KOPT-K1 (cell line): Measurements from ENCODE around the gene RFNG.
A peak's percentile ranks its signal among the peaks of the same experiment; 100 is the strongest.

Experiments
- H3K27ac ChIP-seq: fragments of 200-600 bp; sonication (generic); 2 replicates; pipeline ENCODE4 v1.5.1; 2016; ENCODE audit warnings: antibody characterized with exemption, mild to moderate bottlenecking, low read depth, low read length; ENCODE audit not compliant: poor library complexity, severe bottlenecking
- H3K36me3 ChIP-seq: fragments of 200-600 bp; sonication (generic); 2 replicates; pipeline ENCODE4 v1.5.1; 2017; ENCODE audit warnings: antibody characterized with exemption, mild to moderate bottlenecking, low read length, moderate library complexity; ENCODE audit not compliant: insufficient read depth
- H3K9me3 ChIP-seq: fragments of 200-600 bp; sonication (generic); 2 replicates; pipeline ENCODE4 v1.5.1; 2017; ENCODE audit warnings: antibody characterized with exemption, low read length, mild to moderate bottlenecking; ENCODE audit not compliant: insufficient read depth, poor library complexity, severe bottlenecking

The RFNG gene

GRCh38 chr17:82051776-82052637 lies at the start of gene RFNG, which contains the start of gene GPS1:
RFNG (minus strand) TSS chr17:82051811; CDS start chr17:82051766, 45 bp downstream.
GPS1 (plus strand) TSS chr17:82051898; CDS start chr17:82051932, 34 bp downstream.
- H3K36me3 ChIP-seq = peaks cover 55% of the 10 kb centered on the region
- no peaks in the 10 kb centered on the region for H3K9me3 ChIP-seq
- H3K27ac ChIP-seq = peak within 1 kb of the TSS; percentile 65

GRCh38 chr17:82101301-82101715 lies 49.7 kb upstream of the RFNG start:
- H3K27ac ChIP-seq = peak overlapping the region; percentile 95
- H3K36me3 ChIP-seq = peaks cover 9% of the 10 kb centered on the region

GRCh38 chr17:82100502-82101298 lies 49.1 kb upstream of the RFNG start:
- Histone ChIP-seq H3K27ac (peak overlapping the region; percentile 95), H3K36me3 (peaks cover 15% of the 10 kb centered on the region)

More at GRCh38 chr17:82101301-82101715, 49.7 kb upstream of the RFNG start:
- no peaks in the 10 kb centered on the region for H3K9me3 ChIP-seq

GRCh38 chr17:82098939-82099763 lies 47.5 kb upstream of the RFNG start:
- peaks cover 29% of the 10 kb centered on the region for H3K36me3 ChIP-seq
- no peaks in the 10 kb centered on the region for H3K9me3 ChIP-seq
- peak overlapping the region; percentile 95 for H3K27ac ChIP-seq

More at GRCh38 chr17:82100502-82101298, 49.1 kb upstream of the RFNG start:
- no peaks in the 10 kb centered on the region for H3K9me3 ChIP-seq

- no peaks in the 10 kb centered on the region for H3K9me3 ChIP-seq
- H3K27ac ChIP-seq = peak within 1 kb of the TSS; percentile 95
- H3K36me3 ChIP-seq = peaks cover 37% of the 10 kb centered on the region
Observed at GRCh38 chr17:82098169-82098938, 46.7 kb upstream of the RFNG start, which contains the start of gene FASN. FASN (minus strand) TSS chr17:82098236; CDS start chr17:82096445, 1,791 bp downstream.

- peak overlapping the region; percentile 95 for H3K27ac ChIP-seq
- H3K9me3 ChIP-seq = no peaks in the 10 kb centered on the region
- peaks cover 42% of the 10 kb centered on the region for H3K36me3 ChIP-seq
Observed at GRCh38 chr17:82097919-82098168, 46.2 kb upstream of the RFNG start.

- Histone ChIP-seq H3K27ac (peak overlapping the region; percentile 95), H3K36me3 (peaks cover 47% of the 10 kb centered on the region), H3K9me3 (no peaks in the 10 kb centered on the region)
Observed at GRCh38 chr17:82097184-82097918, 45.7 kb upstream of the RFNG start.

GRCh38 chr17:82096709-82097183 lies 45.1 kb upstream of the RFNG start:
- H3K27ac ChIP-seq = peak overlapping the region; percentile 95
- H3K9me3 ChIP-seq = no peaks in the 10 kb centered on the region
- peaks cover 53% of the 10 kb centered on the region for H3K36me3 ChIP-seq

- Histone ChIP-seq H3K27ac (peak overlapping the region; percentile 95), H3K36me3 (peaks cover 60% of the 10 kb centered on the region), H3K9me3 (no peaks in the 10 kb centered on the region)
Observed at GRCh38 chr17:82095777-82096708, 44.4 kb upstream of the RFNG start.

GRCh38 chr17:82094931-82095776 lies 43.5 kb upstream of the RFNG start:
- no peaks in the 10 kb centered on the region for H3K9me3 ChIP-seq
- H3K27ac ChIP-seq = no peak overlapping the region
- H3K36me3 ChIP-seq = peaks cover 69% of the 10 kb centered on the region

GRCh38 chr17:82092995-82093751 lies 41.6 kb upstream of the RFNG start:
- Histone ChIP-seq H3K9me3 (no peaks in the 10 kb centered on the region), H3K36me3 (peaks cover 89% of the 10 kb centered on the region), H3K27ac (no peak overlapping the region)
